GM23338 (cell line): ENCODE results near the gene VEZT. TPM values are rescaled to one million over a fixed set of nuclear protein-coding genes. Genes with fewer than 3 reads are reported as not detected.

ENCODE experiments used
- ATAC-seq: fragments of 200-7000 bp; cut with Tn5 transposase; 3 replicates; pipeline ENCODE4 v1.9.1; 2020
- DNase-seq: peaks from one replicate; pipeline ENCODE4 v3.0.0-alpha.2; 2015; ENCODE audit warnings: low spot score
- H2AFZ ChIP-seq: fragments of 200-600 bp; sonication (generic); 2 replicates; pipeline ENCODE4 v1.8.0; 2016; ENCODE audit warnings: antibody characterized with exemption, mild to moderate bottlenecking, moderate library complexity
- H3F3A ChIP-seq: fragments of 200-600 bp; sonication (generic); replicated peaks from 2 replicates; pipeline ENCODE4 v1.8.0; 2017; ENCODE audit warnings: antibody characterized with exemption, mixed run types, low read depth
- H3K27ac ChIP-seq: fragments of 200-600 bp; sonication (generic); 2 replicates; pipeline ENCODE4 v1.6.1; 2016; ENCODE audit warnings: low read depth
- H3K27me3 ChIP-seq: fragments of 200-600 bp; sonication (generic); 2 replicates; pipeline ENCODE4 v1.8.0; 2016; ENCODE audit warnings: mild to moderate bottlenecking, mixed run types, moderate library complexity; ENCODE audit not compliant: insufficient read depth
- H3K36me3 ChIP-seq: fragments of 200-600 bp; sonication (generic); 2 replicates; pipeline ENCODE4 v1.8.0; 2016; ENCODE audit warnings: mild to moderate bottlenecking; ENCODE audit not compliant: insufficient read depth
- H3K4me1 ChIP-seq: fragments of 200-600 bp; sonication (generic); 2 replicates; pipeline ENCODE4 v1.8.0; 2016; ENCODE audit warnings: mild to moderate bottlenecking, moderate library complexity; ENCODE audit not compliant: insufficient read depth
- H3K4me2 ChIP-seq: fragments of 200-600 bp; sonication (generic); 2 replicates; pipeline ENCODE4 v1.7.1; 2017; ENCODE audit warnings: mixed run types
- H3K4me3 ChIP-seq: fragments of 200-600 bp; sonication (generic); 2 replicates; pipeline ENCODE4 v1.6.1; 2016; ENCODE audit warnings: mixed run types
- H3K79me2 ChIP-seq: fragments of 200-600 bp; sonication (generic); replicated peaks from 2 replicates; pipeline ENCODE4 v1.8.0; 2017; ENCODE audit warnings: mild to moderate bottlenecking; ENCODE audit not compliant: insufficient read depth
- H3K9me2 ChIP-seq: fragments of 200-600 bp; sonication (generic); 2 replicates; pipeline ENCODE4 v1.8.0; 2017; ENCODE audit not compliant: insufficient read depth
- H4K20me1 ChIP-seq: fragments of 200-600 bp; sonication (generic); replicated peaks from 2 replicates; pipeline ENCODE4 v1.8.0; 2017; ENCODE audit warnings: mild to moderate bottlenecking; ENCODE audit not compliant: insufficient read depth
- H3K27ac Mint-ChIP-seq: 2 replicates; pipeline ENCODE4 v1.8.0; 2020; ENCODE audit warnings: inconsistent platforms, mild to moderate bottlenecking, moderate library complexity, mixed read lengths
- H3K27me3 Mint-ChIP-seq: 3 replicates; pipeline ENCODE4 v1.8.0; 2022; ENCODE audit warnings: low read depth, mild to moderate bottlenecking, moderate library complexity, mixed read lengths, inconsistent platforms; ENCODE audit not compliant: insufficient read depth, poor library complexity
- H3K36me3 Mint-ChIP-seq: 3 replicates; pipeline ENCODE4 v1.8.0; 2021; ENCODE audit warnings: low read depth, mild to moderate bottlenecking, inconsistent platforms, moderate library complexity, mixed read lengths
- H3K4me1 Mint-ChIP-seq: 3 replicates; pipeline ENCODE4 v1.8.0; 2020; ENCODE audit warnings: mild to moderate bottlenecking, inconsistent platforms, mixed read lengths
- H3K4me3 Mint-ChIP-seq: 3 replicates; pipeline ENCODE4 v1.8.0; 2021; ENCODE audit warnings: moderate library complexity, mild to moderate bottlenecking, inconsistent platforms, mixed read lengths
- H3K9me3 Mint-ChIP-seq: 3 replicates; pipeline ENCODE4 v1.8.0; 2020; ENCODE audit warnings: moderate library complexity, mild to moderate bottlenecking, inconsistent platforms, mixed read lengths
- CREB1 ChIP-seq: fragments of 250-450 bp; sonication (Bioruptor Pico); IDR thresholded peaks from 2 replicates; pipeline ENCODE4 v1.5.0; 2020; ENCODE audit warnings: low read depth, mild to moderate bottlenecking, moderate library complexity
- CTCF ChIP-seq, 2 experiments: fragments of 200-600 bp in 1 of 2; sonication (generic) in 1 of 2; conservative IDR thresholded peaks; 2 replicates each; pipeline versions ENCODE4 v1.5.1 to v1.6.1; 2016 to 2017; ENCODE audit warnings: antibody characterized with exemption in 2 of 2, low read depth in 2 of 2, mild to moderate bottlenecking in 2 of 2, moderate library complexity in 1 of 2
- EZH2 ChIP-seq: fragments of 200-600 bp; sonication (generic); IDR thresholded peaks from one replicate; pipeline ENCODE4 v1.8.0; 2017; ENCODE audit warnings: antibody characterized with exemption, mild to moderate bottlenecking, low read depth; ENCODE audit not compliant: unreplicated experiment
- JUNB ChIP-seq: IDR thresholded peaks from one replicate; pipeline ENCODE4 v1.6.1; 2016; ENCODE audit warnings: antibody characterized with exemption; ENCODE audit not compliant: unreplicated experiment
- REST ChIP-seq: IDR thresholded peaks from one replicate; pipeline ENCODE4 v1.6.1; 2018; ENCODE audit warnings: antibody characterized with exemption; ENCODE audit not compliant: unreplicated experiment
- STAT1 ChIP-seq: IDR thresholded peaks from one replicate; pipeline ENCODE4 v1.6.1; 2016; ENCODE audit warnings: antibody characterized with exemption; ENCODE audit not compliant: unreplicated experiment
- ZNF114 ChIP-seq: fragments of 250-450 bp; sonication (Bioruptor Pico); IDR thresholded peaks from 2 replicates; pipeline ENCODE4 v1.5.0; 2020; ENCODE audit warnings: mild to moderate bottlenecking, moderate library complexity
- polyA plus RNA-seq: library from polyadenylated mRNA; unstranded; fragments of >200 nt; fragmentation: Nextera tagmentation; extraction: Ambion mirVana; gene quantifications from 2 replicates; pipeline ENCODE4 v1.2.1, GENCODE V29; 2016
- total RNA-seq: library from RNA; depleted of rRNA; stranded (reverse); fragments of >200 nt; shearing (Covaris generic); gene quantifications from 2 replicates; pipeline ENCODE4 v1.2.3, GENCODE V29; 2014

Gene VEZT
- total and polyA plus RNA-seq, 2 experiments from 2014 or later = 34.2 to 51.5 TPM

- TF ChIP-seq CREB1 (CRISPR knock-in tag) = no peak
- no peak for TF ChIP-seq CTCF (conservative IDR thresholded peaks at IDR 0.05; ENCODE audit: low read depth in 2 of 2)
- TF ChIP-seq EZH2 = no peak
- TF ChIP-seq STAT1 = no peak
- TF ChIP-seq JUNB = no peak
- TF ChIP-seq REST = no peak
- TF ChIP-seq ZNF114 = no peak
- H3K79me2 ChIP-seq = 0 out of 2 replicates have a peak, but pooled peaks cover 7% of the 10 kb centered on the region
- H3K4me3 Mint-ChIP-seq = no peak overlapping the region
- no peaks in the 10 kb centered on the region for H3K9me2 ChIP-seq
- no peak for DNase-seq
- H3K27me3 ChIP-seq = no peaks in the 10 kb centered on the region
- H3K9me3 Mint-ChIP-seq = no peaks in the 10 kb centered on the region
- H3F3A ChIP-seq = no peaks in the 10 kb centered on the region
- no peak overlapping the region for H3K4me3 ChIP-seq
- peaks cover 5% of the 10 kb centered on the region; the same call in 1 of the 2 replicates for H3K4me1 ChIP-seq
- peaks cover 11% of the 10 kb centered on the region for H3K4me1 Mint-ChIP-seq
- H3K4me2 ChIP-seq = no peak overlapping the region
- peaks cover 32% of the 10 kb centered on the region for H3K36me3 Mint-ChIP-seq
- H3K27me3 Mint-ChIP-seq = no peaks in the 10 kb centered on the region
- H4K20me1 ChIP-seq = no peaks in the 10 kb centered on the region
- H3K36me3 ChIP-seq = 0 out of 2 replicates have a peak, but pooled peaks cover 3% of the 10 kb centered on the region
- H2AFZ ChIP-seq = no peak overlapping the region
- H3K27ac Mint-ChIP-seq = no peak overlapping the region
- no peak for ATAC-seq
- H3K27ac ChIP-seq = no peak overlapping the region
Measured at GRCh38 chr12:95168746-95169145, 48.9 kb upstream of the VEZT start.

- peaks cover under 1% of the 10 kb centered on the region for H3K27me3 Mint-ChIP-seq
- H3K4me1 ChIP-seq = 0 out of 2 replicates have a peak, but pooled peaks cover 6% of the 10 kb centered on the region
- peaks cover 13% of the 10 kb centered on the region; the same call in 1 of the 2 replicates for H3K79me2 ChIP-seq
- peaks cover 32% of the 10 kb centered on the region for H3K36me3 Mint-ChIP-seq
- DNase-seq = no peak
- no peaks in the 10 kb centered on the region for H3K9me3 Mint-ChIP-seq
- no peak overlapping the region for H3K4me2 ChIP-seq
- H3K27ac ChIP-seq = no peak overlapping the region
- no peaks in the 10 kb centered on the region for H3K9me2 ChIP-seq
- 0 out of 2 replicates have a peak, but pooled peaks cover 3% of the 10 kb centered on the region for H3K36me3 ChIP-seq
- H4K20me1 ChIP-seq = no peaks in the 10 kb centered on the region
- H3F3A ChIP-seq = no peaks in the 10 kb centered on the region
- no peaks in the 10 kb centered on the region for H3K27me3 ChIP-seq
- no peak overlapping the region for H3K4me3 Mint-ChIP-seq
- peaks cover 10% of the 10 kb centered on the region for H3K4me1 Mint-ChIP-seq
- TF ChIP-seq ZNF114 = no peak
- no peak overlapping the region for H3K27ac Mint-ChIP-seq
- H2AFZ ChIP-seq = no peak overlapping the region
- H3K4me3 ChIP-seq = no peak overlapping the region
- ATAC-seq = no peak
Measured at GRCh38 chr12:95169368-95169767, 48.2 kb upstream of the VEZT start.
